HCT116 (cell line): ENCODE measurements around the gene CIDEC.

Experiments used
- CTCF ChIP-seq, 3 experiments: fragments of 200-600 bp in 1 of 3; sonication (generic) in 1 of 3; IDR thresholded peaks in 2 of 3; conservative IDR thresholded peaks in 1 of 3; 2 replicates each; pipeline ENCODE4 v1.5.1; 2012 to 2017; ENCODE audit warnings: low read depth in 2 of 3, low read length in 2 of 3, antibody characterized with exemption in 1 of 3, borderline replicate concordance in 1 of 3, control low read depth in 1 of 3, mild to moderate bottlenecking in 1 of 3, mixed read lengths in 1 of 3, mixed run types in 1 of 3, moderate library complexity in 1 of 3; ENCODE audit not compliant: insufficient read depth in 1 of 3
- POLR2AphosphoS5 ChIP-seq: IDR thresholded peaks from 2 replicates; pipeline ENCODE4 v1.6.1; 2011; ENCODE audit warnings: mild to moderate bottlenecking, low read depth, low read length, moderate library complexity

- no peak for TF ChIP-seq POLR2AphosphoS5
- TF ChIP-seq CTCF (IDR thresholded peaks at IDR 0.05 in 2 of 3, conservative IDR thresholded peaks at IDR 0.05 in 1 of 3; ENCODE audit: borderline replicate concordance in 1 of 3, insufficient read depth in 1 of 3, low read depth in 2 of 3, low read length in 2 of 3) = no peak
Observed at GRCh38 chr3:9914011-9914410, 34.0 kb upstream of the CIDEC start.
